GM12878 (cell line): Measurements from ENCODE around the gene C17orf107. TPM values are rescaled to one million over a fixed set of nuclear protein-coding genes. Genes with fewer than 3 reads are reported as not detected.

Experiments
- ATAC-seq: fragments of 200-7000 bp; cut with Tn5 transposase; 3 replicates; pipeline ENCODE4 v1.9.1; 2020; ENCODE audit warnings: mild to moderate bottlenecking, moderate library complexity
- BruUV-seq: library from RNA; stranded (reverse); fragments of 400-500 nt; replicated peaks from 2 replicates; lab custom pipeline; 2021; lab: Mats Ljungman, UMichigan
- CTCF ChIA-PET: fragments of 300-600 bp; sonication (Branson Sonifier 250); formaldehyde crosslinking; extraction: SDS; loops from one replicate; lab custom pipeline; 2021; ENCODE audit warnings: inconsistent platforms; lab: Yijun Ruan, JAX
- POLR2A ChIA-PET: fragments of 350-600 bp; formaldehyde crosslinking; extraction: SDS; loops from one replicate; lab custom pipeline; 2021; ENCODE audit warnings: inconsistent platforms; lab: Charles Lee
- RAD21 ChIA-PET: fragments of 300-600 bp; sonication (Branson Sonifier 250); formaldehyde crosslinking; loops from one replicate; lab custom pipeline; 2023; ENCODE audit warnings: antibody characterized with exemption; ENCODE audit not compliant: unreplicated experiment; lab: Charles Lee
- SMC1A ChIA-PET: fragments of 300-600 bp; sonication (Branson Sonifier 250); formaldehyde crosslinking; loops from one replicate; lab custom pipeline; 2023; ENCODE audit not compliant: unreplicated experiment, uncharacterized antibody; lab: Charles Lee
- DNase-seq: peaks from one replicate; pipeline ENCODE4 v3.0.0-alpha.2; 2011; ENCODE audit warnings: low read depth, low spot score
- FAIRE-seq: peaks from 3 replicates; lab custom pipeline; 2011; peaks lifted over from hg19 to GRCh38; lab: Jason Lieb, UNC
- H2AFZ ChIP-seq: 2 replicates; pipeline ENCODE4 v1.6.0; 2011; ENCODE audit warnings: low read depth, low read length, control low read depth; ENCODE audit not compliant: control insufficient read depth
- H3K27ac ChIP-seq: 2 replicates; pipeline ENCODE4 v1.5.1; 2011; ENCODE audit warnings: control low read depth; ENCODE audit not compliant: control insufficient read depth, insufficient read depth
- H3K27me3 ChIP-seq, 2 experiments: replicated peaks in 1 of 2; 2 replicates each; pipeline versions ENCODE4 v1.6.0 to v1.6.1; 2011; ENCODE audit warnings: low read length in 1 of 2; ENCODE audit not compliant: control insufficient read depth in 2 of 2, insufficient read depth in 2 of 2
- H3K36me3 ChIP-seq, 2 experiments: 2 replicates each; pipeline ENCODE4 v1.5.1; 2011; ENCODE audit warnings: low read length in 1 of 2; ENCODE audit not compliant: control insufficient read depth in 2 of 2, insufficient read depth in 2 of 2
- H3K4me1 ChIP-seq: 2 replicates; pipeline ENCODE4 v1.6.1; 2011; ENCODE audit warnings: mild to moderate bottlenecking, low read length, moderate library complexity, mixed read lengths; ENCODE audit not compliant: control insufficient read depth, insufficient read depth
- H3K4me2 ChIP-seq: 2 replicates; pipeline ENCODE4 v1.6.0; 2011; ENCODE audit warnings: control low read depth; ENCODE audit not compliant: control insufficient read depth, insufficient read depth
- H3K4me3 ChIP-seq: fragments of 200-600 bp; sonication (generic); 2 replicates; pipeline ENCODE4 v1.5.1; 2016
- H3K79me2 ChIP-seq: 2 replicates; pipeline ENCODE4 v1.6.0; 2011; ENCODE audit warnings: low read length; ENCODE audit not compliant: control insufficient read depth, insufficient read depth
- H3K9ac ChIP-seq: 2 replicates; pipeline ENCODE4 v1.8.0; 2011; ENCODE audit warnings: low read length, control low read depth, mixed read lengths; ENCODE audit not compliant: control insufficient read depth, insufficient read depth
- H3K9me3 ChIP-seq: replicated peaks from 3 replicates; pipeline ENCODE4 v1.5.1; 2011; ENCODE audit warnings: mild to moderate bottlenecking, low read length; ENCODE audit not compliant: control insufficient read depth, insufficient read depth
- H4K20me1 ChIP-seq: 2 replicates; pipeline ENCODE4 v1.6.0; 2011; ENCODE audit not compliant: control insufficient read depth, insufficient read depth
- CHD1 ChIP-seq: IDR thresholded peaks from 2 replicates; pipeline ENCODE4 v1.6.1; 2012; ENCODE audit warnings: low read depth, low read length, improper control_type of control experiment
- FOXK2 ChIP-seq: fragments of 450-650 bp; IDR thresholded peaks from 2 replicates; pipeline ENCODE4 v1.6.1; 2017; ENCODE audit warnings: mild to moderate bottlenecking, moderate library complexity
- IRF3 ChIP-seq: fragments of 450-650 bp; IDR thresholded peaks from 2 replicates; pipeline ENCODE4 v1.6.1; 2014; ENCODE audit warnings: mild to moderate bottlenecking
- LARP7 ChIP-seq: fragments of 450-650 bp; IDR thresholded peaks from 2 replicates; pipeline ENCODE4 v1.6.1; 2017; ENCODE audit warnings: mild to moderate bottlenecking
- MLLT1 ChIP-seq: fragments of 450-650 bp; IDR thresholded peaks from 2 replicates; pipeline ENCODE4 v1.6.1; 2016; ENCODE audit warnings: mild to moderate bottlenecking
- NR2C2 ChIP-seq: IDR thresholded peaks from 2 replicates; pipeline ENCODE4 v1.6.1; 2011; ENCODE audit warnings: borderline replicate concordance, low read depth; ENCODE audit not compliant: control insufficient read depth, insufficient read length
- POLR2AphosphoS2 ChIP-seq: IDR thresholded peaks from 2 replicates; pipeline ENCODE4 v1.6.1; 2011; ENCODE audit warnings: low read depth, mild to moderate bottlenecking, low read length, improper control_type of control experiment, moderate library complexity
- SMC3 ChIP-seq: IDR thresholded peaks from 2 replicates; pipeline ENCODE4 v1.6.1; 2011; ENCODE audit warnings: low read length, improper control_type of control experiment, borderline replicate concordance
- SREBF1 ChIP-seq: IDR thresholded peaks from 2 replicates; pipeline ENCODE4 v1.6.1; 2012; ENCODE audit warnings: mild to moderate bottlenecking, low read length
- USF2 ChIP-seq: IDR thresholded peaks from 2 replicates; pipeline ENCODE4 v1.6.1; 2011; ENCODE audit warnings: low read depth, low read length, improper control_type of control experiment, borderline replicate concordance
- WGBS: methylation state at CpG from one replicate; pipeline ENCODE4 v1.1.6; 2016; ENCODE audit warnings: low lambda C conversion rate; ENCODE audit not compliant: insufficient replicate concordance, insufficient coverage; ENCODE audit errors: missing lambda C conversion rate; 5-methylcytosine and 5-hydroxymethylcytosine counted together
- in situ Hi-C: fragments of 300-500 bp; cut with MboI; formaldehyde crosslinking; loops from 9 replicates; pipeline ENCODE4 v1.14.3; 2018; ENCODE audit warnings: mixed read lengths
- intact Hi-C: fragments of 100-400 bp; cut with micrococcal nuclease; formaldehyde crosslinking; loops from one replicate; pipeline ENCODE4 v1.14.2; 2022; ENCODE audit not compliant: unreplicated experiment
- polyA plus RNA-seq, 11 experiments: library from polyadenylated mRNA; depleted of rRNA in 4 of 11; unstranded in 6 of 11; stranded (reverse) in 5 of 11; fragments of >200 nt; fragmentation: Nextera tagmentation in 4 of 11; fragmentation: Illumina TruSeq in 1 of 11; extraction: Ambion mirVana in 4 of 11; extraction: Trizol in 1 of 11; gene quantifications; 1 replicate in 1 of 11; 2 replicates in 10 of 11; pipeline versions ENCODE4 v1.2.1 to v1.2.3, GENCODE V29; 2011 to 2016; ENCODE audit warnings: inconsistent platforms in 2 of 11, missing spikeins in 2 of 11, low read depth in 1 of 11
- total RNA-seq, 4 experiments: library from RNA; depleted of rRNA in 3 of 4; stranded (reverse); fragments of >200 nt in 3 of 4; fragmentation: Illumina TruSeq in 1 of 4; extraction: Trizol in 1 of 4; gene quantifications; 2 replicates each; pipeline versions ENCODE4 v1.2.1 to v1.2.3, GENCODE V29; 2013 to 2021

Gene C17orf107
- total and polyA plus RNA-seq, 10 of the 15 experiments (the other 5 are each of a cell fraction or from before 2014, with no cell fraction given): 0.05 to 0.46 (median 0.11) TPM; not detected in 3

GRCh38 chr17:4897785-4898184 lies 1.6 kb upstream of the C17orf107 start:
- ChIA-PET CTCF (no interaction called here), SMC1A (interaction anchor here (0.6 kb wide), 1 partner anchor 165 kb away, joined by 3 read pairs; no protein-coding TSS in a partner anchor), POLR2A (interaction anchor here (0.6 kb wide), 2 partner anchors 137 to 487 kb away, joined by 3 to 6 read pairs; no protein-coding TSS in a partner anchor), RAD21 (no interaction called here)
- intact Hi-C loops (no loop called here), in situ Hi-C loops (no loop called here)
- H3K79me2 ChIP-seq: no peaks in the 10 kb centered on the region
- no peak for TF ChIP-seq NR2C2
- no peak for TF ChIP-seq USF2
- TF ChIP-seq SMC3: no peak
- no peak for TF ChIP-seq FOXK2
- no peak overlapping the region for H3K9ac ChIP-seq
- no peak for FAIRE-seq
- H3K4me3 ChIP-seq: no peak overlapping the region
- no peak overlapping the region for H3K4me2 ChIP-seq
- H3K36me3 ChIP-seq: peaks cover 3 to 16% of the 10 kb centered on the region in 2 experiments; a peak in 3 of 4 replicates
- 92% methylated on average over 4 of the region's 5 CpGs for whole genome bisulfite sequencing
- no TSS peak for BruUV-seq
- H3K27ac ChIP-seq: no peak overlapping the region
- H3K4me1 ChIP-seq: peaks cover 12% of the 10 kb centered on the region
- H3K27me3 ChIP-seq: no peaks in the 10 kb centered on the region; a peak in 1 of 4 replicates
- DNase-seq: no peak
- no peak for ATAC-seq
- H3K9me3 ChIP-seq: no peaks in the 10 kb centered on the region; the same call in 2 of the 3 replicates
- no peaks in the 10 kb centered on the region for H4K20me1 ChIP-seq
- no peak overlapping the region for H2AFZ ChIP-seq

GRCh38 chr17:4898351-4898750 lies 985 bp upstream of the C17orf107 start:
- Histone ChIP-seq H3K36me3 (peaks cover 3 to 16% of the 10 kb centered on the region in 2 experiments; a peak in 3 of 4 replicates), H3K79me2 (no peaks in the 10 kb centered on the region), H3K4me2 (no peak overlapping the region), H3K27me3 (no peaks in the 10 kb centered on the region; a peak in 1 of 4 replicates), H3K27ac (no peak overlapping the region), H3K9ac (no peak overlapping the region), H2AFZ (no peak overlapping the region), H3K4me1 (peaks cover 18% of the 10 kb centered on the region), H4K20me1 (no peaks in the 10 kb centered on the region), H3K9me3 (no peaks in the 10 kb centered on the region; the same call in 2 of the 3 replicates), H3K4me3 (no peak overlapping the region)
- ChIA-PET CTCF (no interaction called here), SMC1A (interaction anchor here (0.6 kb wide), 1 partner anchor 166 kb away, joined by 3 read pairs; no protein-coding TSS in a partner anchor), POLR2A (interaction anchor here (0.6 kb wide), 1 partner anchor 136 kb away, joined by 6 read pairs; no protein-coding TSS in a partner anchor), RAD21 (no interaction called here)
- 91% methylated on average over 8 of the region's 8 CpGs for WGBS
- no TSS peak for BruUV-seq
- FAIRE-seq (no peak), ATAC-seq (no peak), DNase-seq (no peak)
- in situ Hi-C loops (no loop called here), intact Hi-C loops (no loop called here)
- TF ChIP-seq CHD1 (no peak), POLR2AphosphoS2 (no peak), LARP7 (no peak), SREBF1 (no peak), MLLT1 (no peak), IRF3 (no peak)
